Epidermal melanocyte (primary cell): ENCODE measurements around the gene C22orf15.

ENCODE experiments used
- DNase-seq: peaks from one replicate; pipeline ENCODE4 v3.0.0; 2011; ENCODE audit warnings: low spot score; ENCODE audit not compliant: insufficient read length

C22orf15 gene

DNA sequence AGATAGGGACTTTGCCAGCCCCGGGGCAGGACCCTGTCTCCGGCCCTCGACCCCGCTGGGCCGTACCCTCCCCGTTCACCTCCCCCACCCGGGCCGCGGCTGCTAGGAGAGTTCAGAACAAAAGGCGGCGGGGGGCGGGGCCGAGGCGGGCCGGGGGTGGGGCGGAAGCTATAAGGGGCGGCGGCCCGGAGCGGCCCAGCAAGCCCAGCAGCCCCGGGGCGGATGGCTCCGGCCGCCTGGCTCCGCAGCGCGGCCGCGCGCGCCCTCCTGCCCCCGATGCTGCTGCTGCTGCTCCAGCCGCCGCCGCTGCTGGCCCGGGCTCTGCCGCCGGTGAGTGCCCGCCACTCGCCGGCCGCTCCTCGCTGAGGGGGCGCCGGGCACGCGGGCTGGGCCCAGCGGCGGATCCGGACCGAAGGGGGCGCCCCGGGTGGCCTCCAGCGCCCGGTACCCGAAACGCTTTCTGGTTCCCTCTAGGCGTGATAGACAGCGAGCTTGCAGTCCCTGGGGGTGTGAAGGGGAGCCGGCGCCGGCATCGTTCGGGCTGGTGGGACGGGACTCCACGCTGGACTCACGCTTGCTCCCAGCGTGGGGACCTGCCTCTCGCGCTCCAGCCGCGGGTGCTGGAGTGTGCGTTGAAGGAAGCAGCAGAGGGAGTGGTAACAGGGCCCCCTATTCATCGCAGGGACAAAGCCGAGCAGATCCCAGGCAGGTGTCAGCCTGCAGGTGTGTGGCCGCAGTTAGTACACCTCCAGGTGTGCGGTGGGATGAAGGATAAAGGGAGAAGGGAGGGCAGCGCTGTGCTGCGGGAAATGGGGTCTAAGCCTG, 10.1 kb downstream of the C22orf15 start, which contains the start of gene MMP11:
TSS of gene MMP11 (plus strand) at position 201 of the 825 bp plus-strand sequence. CDS start at position 223, 22 bp downstream.
- DNase-seq, result no peak

DNA sequence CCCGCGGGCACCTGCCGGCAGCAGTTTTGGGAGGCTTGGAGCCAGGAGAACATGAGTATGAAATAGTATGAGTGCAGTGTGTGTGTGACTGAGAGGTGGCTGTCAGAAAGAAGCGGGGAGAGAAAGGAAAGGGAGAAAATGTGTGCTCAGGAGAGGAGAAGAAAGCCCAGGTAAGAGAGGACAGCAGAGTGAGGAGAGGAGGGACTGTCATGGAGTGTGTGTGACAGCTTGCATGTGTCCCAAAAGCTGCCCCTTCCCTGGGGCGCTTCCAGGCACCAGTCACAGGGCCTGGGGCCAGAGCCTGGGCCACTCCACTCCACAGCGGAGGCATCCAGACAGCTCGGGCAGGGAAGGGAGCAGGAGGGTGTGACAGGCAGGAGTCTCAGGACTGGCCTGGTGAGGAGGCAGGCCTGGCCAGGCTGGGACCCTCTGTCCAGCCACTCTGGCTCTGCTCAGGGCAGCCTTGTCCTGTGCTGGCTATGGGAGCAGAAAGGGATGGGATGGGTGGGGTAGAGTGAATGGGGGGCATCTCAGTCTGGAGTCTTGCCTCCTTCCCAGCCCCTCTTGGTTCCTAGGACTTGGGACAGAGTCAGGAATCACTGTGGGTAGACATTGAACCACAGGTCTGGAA, 10.8 kb downstream of the C22orf15 start:
- no peak for DNase-seq

DNA sequence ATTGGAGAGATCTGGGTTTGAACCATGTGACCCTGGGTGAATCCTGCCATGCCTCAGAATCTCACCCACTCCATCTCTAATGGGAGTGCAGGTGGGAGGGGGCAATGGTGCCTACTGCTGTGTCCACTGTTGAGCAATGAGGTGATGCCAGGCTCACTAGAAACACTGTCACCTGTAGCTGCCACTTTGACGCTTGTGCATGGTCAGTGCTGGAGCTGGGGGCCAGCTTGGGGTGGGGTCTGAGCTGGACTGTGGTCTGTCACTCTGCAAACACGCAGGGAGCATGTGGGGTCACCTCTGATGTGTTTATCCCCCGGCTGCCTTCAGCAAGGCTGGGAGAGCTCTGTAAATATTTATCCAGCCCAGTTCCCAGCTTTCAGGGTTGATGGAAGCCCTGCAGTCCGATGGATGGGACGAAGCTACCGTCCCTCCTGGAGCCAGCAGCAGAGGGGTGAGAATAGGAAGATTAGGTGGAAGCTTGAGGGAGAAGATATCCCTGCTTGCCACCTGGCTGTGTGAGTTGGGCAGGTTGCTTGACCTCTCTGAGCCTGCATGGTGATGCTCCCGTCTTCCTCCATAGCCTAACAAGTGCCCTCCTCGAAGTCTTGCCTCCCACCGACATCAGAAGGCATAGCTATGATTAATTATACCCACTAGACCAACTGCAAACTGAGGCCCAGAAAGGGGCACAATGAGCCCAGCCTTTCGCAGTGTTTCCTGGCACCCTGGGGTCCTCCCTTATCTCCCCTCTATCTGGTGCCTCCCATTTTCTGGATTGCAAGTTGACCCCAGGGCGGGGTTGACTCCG, 11.5 kb downstream of the C22orf15 start:
- no peak for DNase-seq

DNA sequence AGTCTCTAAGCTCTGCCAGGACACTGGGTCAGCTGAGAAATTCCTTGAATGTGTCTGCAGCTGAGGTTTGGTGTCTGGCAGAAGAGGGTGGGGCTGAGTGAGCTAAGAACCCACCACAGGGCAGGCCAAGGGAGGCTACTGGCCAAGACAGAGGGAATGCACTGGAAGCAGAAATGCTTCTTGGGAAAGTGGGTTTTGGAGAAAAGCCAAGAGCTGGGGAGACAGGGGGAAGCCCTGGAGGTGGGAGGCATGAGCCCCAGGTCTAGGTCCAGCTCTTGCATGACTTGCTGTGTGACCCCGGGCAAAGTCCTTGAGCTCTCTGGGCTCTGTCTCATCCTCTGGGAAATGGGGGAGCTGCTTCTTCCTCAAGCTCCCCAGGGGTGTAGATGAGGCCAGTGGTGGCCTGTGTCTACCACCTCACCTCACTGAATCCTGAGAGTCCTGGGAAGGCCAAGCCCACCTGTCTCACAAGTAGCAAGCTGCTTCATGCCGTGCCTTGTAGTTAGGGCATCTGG, 12.2 kb downstream of the C22orf15 start:
- no peak for DNase-seq

DNA sequence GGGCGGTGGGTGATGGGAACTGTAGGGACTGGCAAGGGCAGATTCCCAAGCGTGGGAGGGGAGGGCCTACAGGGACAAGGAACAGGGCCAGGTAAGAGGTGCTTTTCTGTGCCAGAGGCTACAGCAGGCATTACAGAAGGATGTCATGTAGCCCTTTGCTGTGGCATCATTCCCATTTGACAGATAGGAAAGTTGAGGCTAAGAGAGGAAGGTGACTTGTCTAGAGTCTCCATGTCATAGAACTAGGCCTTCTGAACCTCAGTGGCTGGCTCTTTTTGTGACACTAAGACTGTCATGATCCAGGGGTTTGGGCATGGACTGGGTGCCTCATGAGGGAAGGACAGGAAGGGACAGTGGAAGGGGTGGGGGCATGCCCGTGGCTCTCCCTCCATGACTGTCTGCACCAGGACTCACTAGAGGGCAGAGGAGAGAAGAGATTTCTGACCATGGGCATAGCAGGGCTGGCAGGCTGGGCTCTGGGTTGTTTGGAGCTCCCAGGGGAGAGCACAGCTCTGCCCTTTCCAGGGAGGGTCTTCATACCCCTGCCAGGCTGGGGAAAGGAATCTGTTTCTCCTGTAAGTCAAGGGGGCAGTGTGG, 13.1 kb downstream of the C22orf15 start:
- no peak for DNase-seq

DNA sequence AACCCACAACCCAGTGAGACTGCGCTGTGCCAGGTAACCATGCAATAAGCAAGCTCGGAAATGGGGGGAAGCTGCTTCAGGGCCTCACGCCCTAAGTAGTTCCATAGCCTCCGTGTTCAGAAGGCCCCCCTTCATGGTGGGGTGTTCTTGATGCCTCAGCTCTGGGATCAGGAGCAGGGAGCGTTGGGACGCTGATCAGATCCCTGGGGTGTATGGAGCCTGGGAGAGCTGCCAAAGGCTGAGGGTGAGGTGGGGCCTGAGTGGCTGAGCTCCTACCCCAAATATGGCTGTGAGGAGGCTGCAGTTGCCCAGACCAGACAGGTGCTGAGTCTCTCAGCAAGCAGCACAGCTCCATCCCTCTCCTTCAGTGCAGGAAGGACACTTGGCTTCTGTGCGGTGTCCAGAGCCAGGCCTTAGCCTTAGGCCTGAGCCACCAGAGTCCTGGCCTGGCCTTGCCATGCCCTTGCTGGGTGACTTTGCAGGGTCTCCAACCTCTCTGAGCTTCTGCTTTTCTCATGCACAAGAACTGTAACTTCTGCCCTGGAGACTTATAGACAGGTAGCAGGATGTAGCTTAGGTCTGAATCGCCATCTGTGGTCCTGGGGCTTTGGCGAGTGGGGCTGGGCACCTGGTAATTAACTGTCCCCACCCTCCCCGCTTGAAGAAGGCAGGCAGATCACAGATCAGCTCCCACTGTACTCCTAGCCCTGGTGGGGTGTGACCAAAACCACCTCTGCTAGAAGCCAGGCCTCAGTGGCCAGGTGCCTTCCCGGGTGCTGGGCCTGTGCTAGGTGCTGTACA, 15.2 kb downstream of the C22orf15 start:
- DNase-seq, result no peak

DNA sequence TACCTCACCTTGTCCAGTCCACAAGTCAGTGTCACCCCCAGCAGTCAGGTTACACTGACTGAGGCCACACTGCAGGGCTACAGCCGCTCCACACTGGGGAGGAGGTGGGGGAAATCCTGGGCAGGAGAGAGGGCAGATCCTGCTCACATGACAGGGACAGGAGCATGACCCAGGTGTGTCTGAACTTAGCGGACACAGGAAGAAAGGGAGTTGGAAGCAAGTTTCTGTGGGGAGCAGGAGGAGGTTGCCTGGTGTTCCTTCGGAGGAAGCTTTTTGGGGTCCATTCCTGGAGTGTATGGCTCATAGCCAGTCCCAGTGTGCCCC, 15.7 kb downstream of the C22orf15 start:
- DNase-seq, result no peak

DNA sequence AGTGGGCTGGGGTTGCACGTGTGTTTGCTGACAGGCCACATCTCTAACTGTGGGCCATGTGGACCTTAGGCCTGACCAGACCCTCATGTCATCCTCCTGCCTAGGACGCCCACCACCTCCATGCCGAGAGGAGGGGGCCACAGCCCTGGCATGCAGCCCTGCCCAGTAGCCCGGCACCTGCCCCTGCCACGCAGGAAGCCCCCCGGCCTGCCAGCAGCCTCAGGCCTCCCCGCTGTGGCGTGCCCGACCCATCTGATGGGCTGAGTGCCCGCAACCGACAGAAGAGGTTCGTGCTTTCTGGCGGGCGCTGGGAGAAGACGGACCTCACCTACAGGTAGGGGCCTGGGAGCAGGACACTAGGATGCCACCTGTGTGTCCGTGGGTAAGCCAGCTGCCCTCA, 16.3 kb downstream of the C22orf15 start:
- DNase-seq, result no peak

DNA sequence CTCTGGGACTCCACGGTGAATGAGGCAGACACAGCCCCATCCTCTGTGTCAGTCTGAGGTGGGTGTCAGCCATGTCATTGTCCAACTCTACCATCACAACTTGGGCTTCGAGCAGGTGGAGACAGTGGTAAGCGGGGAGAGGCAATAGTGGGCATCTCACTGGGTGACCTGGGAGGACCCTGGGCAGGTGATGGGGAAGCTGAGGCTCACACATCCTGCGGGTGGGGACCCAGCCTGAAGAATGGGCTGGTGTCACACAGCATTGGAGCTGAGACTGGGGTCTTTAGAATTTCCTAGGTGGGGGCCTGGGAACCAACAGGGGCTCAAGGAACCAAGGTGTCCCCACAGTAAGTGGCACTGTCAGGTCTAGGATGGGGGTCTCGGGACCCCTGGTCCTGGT, 16.9 kb downstream of the C22orf15 start:
- no peak for DNase-seq

DNA sequence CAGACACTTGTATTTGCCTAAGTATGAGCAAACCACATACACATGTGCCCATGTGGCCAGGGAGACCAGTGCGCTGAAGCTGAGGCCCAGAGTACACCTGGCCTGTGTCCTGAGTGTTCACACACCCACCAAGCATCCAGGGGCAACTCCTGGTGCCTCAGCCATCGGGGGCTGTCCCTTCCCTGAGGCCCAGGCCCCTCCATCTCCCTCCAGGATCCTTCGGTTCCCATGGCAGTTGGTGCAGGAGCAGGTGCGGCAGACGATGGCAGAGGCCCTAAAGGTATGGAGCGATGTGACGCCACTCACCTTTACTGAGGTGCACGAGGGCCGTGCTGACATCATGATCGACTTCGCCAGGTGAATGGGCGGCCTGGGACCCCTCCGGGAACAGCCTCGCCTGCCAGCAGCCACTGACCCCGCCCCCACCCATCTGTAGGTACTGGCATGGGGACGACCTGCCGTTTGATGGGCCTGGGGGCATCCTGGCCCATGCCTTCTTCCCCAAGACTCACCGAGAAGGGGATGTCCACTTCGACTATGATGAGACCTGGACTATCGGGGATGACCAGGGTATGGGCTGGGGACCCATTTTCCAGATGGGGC, 17.5 kb downstream of the C22orf15 start:
- no peak for DNase-seq

DNA sequence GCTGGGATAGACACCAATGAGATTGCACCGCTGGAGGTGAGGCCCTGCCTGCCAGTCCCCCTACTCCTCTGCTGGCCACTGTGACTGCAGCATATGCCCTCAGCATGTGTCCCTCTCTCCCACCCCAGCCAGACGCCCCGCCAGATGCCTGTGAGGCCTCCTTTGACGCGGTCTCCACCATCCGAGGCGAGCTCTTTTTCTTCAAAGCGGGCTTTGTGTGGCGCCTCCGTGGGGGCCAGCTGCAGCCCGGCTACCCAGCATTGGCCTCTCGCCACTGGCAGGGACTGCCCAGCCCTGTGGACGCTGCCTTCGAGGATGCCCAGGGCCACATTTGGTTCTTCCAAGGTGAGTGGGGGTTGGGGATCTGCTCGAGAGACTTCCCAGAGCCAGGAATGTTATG, 18.3 kb downstream of the C22orf15 start:
- peak; percentile 61 for DNase-seq

DNA sequence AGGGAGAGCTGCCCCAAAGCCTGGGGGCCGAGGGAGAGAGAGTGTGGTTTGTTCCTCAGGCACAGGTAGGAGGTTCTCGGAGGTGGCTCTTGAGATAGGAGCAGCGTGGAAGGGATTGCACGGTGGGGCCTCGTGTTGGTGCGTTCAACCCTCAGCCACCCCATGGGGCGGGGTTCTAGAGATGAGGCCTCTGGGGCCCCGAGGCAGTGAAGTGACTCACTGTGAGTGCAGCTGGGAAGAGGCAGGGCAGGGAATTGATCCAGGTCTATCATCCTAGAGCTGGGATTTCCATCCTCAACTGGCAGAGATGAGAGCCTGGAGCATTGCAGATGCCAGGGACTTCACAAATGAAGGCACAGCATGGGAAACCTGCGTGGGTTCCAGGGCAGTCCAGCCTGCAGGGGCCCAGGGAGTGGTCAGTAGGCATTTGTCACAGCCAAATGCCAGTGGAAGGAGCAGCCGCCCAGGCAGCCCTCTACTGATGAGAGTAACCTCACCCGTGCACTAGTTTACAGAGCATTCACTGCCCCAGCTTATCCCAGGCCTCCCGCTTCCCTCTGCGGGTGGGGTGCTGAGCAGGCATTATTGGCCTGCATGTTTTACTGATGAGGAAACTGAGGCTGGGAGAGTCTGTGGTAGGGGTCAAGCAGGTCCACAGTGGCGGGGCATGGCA, 18.9 kb downstream of the C22orf15 start:
- no peak for DNase-seq

DNA sequence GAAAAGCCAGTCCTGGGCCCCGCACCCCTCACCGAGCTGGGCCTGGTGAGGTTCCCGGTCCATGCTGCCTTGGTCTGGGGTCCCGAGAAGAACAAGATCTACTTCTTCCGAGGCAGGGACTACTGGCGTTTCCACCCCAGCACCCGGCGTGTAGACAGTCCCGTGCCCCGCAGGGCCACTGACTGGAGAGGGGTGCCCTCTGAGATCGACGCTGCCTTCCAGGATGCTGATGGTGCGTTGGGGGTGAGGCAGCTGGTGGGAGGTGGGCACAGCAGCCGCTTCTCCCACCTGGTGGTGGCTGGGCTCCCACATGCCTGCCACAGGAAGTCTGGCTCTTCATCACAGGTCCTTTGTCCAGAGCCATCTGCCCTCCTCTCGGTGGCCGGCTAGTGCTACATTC, 19.5 kb downstream of the C22orf15 start:
- DNase-seq, result no peak

DNA sequence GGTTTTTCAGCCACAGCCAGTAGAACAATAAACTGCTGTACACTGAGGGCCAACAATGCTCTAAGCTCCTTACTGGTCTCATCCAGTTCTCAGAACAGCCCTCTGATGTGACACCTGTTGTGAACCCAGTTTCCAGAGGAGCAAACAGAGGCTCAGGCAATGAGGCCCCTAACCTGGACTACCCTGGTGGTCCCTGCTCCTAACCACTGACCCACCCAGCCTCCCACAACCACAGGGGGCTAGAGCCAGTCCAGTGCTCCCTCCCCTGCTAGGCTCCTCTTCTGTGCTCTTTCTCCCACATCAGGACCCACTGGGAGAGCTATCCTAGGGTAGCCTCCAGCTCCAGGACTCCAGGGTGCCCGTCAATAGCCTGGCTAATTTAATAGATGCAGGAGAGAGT, 19.9 kb downstream of the C22orf15 start:
- DNase-seq, result no peak

DNA sequence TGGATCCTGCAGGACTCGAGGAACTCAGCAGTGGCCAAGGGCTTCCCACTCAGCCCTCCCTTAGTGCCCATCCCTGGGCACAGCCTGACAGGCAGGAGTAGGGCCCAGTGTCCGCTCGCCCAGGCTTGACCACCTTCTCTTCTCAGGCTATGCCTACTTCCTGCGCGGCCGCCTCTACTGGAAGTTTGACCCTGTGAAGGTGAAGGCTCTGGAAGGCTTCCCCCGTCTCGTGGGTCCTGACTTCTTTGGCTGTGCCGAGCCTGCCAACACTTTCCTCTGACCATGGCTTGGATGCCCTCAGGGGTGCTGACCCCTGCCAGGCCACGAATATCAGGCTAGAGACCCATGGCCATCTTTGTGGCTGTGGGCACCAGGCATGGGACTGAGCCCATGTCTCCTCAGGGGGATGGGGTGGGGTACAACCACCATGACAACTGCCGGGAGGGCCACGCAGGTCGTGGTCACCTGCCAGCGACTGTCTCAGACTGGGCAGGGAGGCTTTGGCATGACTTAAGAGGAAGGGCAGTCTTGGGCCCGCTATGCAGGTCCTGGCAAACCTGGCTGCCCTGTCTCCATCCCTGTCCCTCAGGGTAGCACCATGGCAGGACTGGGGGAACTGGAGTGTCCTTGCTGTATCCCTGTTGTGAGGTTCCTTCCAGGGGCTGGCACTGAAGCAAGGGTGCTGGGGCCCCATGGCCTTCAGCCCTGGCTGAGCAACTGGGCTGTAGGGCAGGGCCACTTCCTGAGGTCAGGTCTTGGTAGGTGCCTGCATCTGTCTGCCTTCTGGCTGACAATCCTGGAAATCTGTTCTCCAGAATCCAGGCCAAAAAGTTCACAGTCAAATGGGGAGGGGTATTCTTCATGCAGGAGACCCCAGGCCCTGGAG, 20.7 kb downstream of the C22orf15 start:
- DNase-seq, result no peak

DNA sequence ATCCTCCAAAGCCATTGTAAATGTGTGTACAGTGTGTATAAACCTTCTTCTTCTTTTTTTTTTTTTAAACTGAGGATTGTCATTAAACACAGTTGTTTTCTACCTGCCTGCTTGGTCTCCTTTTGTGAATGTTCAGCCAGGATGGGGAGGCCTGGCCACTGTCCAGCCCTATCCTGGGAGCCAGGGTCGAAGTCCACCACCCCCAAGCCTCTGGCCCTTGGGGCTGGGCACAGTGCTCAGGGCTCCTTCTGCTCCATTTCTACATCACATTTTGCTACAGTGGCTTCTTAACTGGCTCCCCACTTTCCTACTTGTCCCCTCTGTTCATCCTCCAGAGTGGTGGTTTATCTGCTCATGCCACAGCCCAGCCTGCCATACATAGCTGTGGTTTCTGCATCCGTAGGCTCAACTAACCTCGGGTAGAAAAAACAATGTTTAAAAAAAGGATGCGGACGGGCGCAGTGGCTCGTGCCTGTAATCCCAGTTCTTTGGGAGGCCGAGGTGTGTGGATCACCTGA, 21.5 kb downstream of the C22orf15 start:
- no peak for DNase-seq

DNA sequence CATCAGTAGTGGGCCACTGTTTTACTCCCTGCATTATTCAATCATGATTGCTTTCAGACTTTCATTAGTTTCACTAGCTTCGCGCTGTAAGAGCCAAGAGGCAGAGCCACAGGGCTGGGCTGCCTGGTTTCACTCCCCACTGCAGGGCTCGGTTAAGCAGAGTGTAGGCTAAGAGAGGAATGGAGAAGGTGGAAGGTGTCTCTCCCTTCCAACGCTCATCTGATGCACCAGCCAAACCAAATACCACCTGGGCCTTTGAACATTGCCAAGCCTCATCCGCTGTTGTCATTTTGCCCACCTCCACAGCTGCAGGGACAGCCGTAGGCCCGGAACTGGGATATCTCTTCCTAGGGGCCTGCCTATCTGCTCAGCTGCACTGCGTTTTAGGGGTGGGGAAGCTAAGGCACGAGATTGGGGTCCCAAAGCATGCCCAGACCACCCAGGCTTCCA, 23.5 kb downstream of the C22orf15 start:
- no peak for DNase-seq
